ENCODE results near the gene RASSF1. TPM values are rescaled to one million over a fixed set of nuclear protein-coding genes. Genes with fewer than 3 reads are reported as not detected.

Gene RASSF1
- total RNA-seq, 1 experiment from 2014 or later = 29.6 TPM

- TF ChIP-seq JUND (IDR thresholded peaks at IDR 0.05) = no peak
- no peak for TF ChIP-seq MAX (IDR thresholded peaks at IDR 0.05)
- TF ChIP-seq, protein P1, sequence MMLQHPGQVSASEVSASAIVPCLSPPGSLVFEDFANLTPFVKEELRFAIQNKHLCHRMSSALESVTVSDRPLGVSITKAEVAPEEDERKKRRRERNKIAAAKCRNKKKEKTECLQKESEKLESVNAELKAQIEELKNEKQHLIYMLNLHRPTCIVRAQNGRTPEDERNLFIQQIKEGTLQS (IDR thresholded peaks at IDR 0.05) = no peak
- TF ChIP-seq ZFX (IDR thresholded peaks at IDR 0.05) = peak; percentile 13; the same call in 1 of the 2 replicates
- no peak for TF ChIP-seq SP1 (IDR thresholded peaks at IDR 0.05; ENCODE audit: low read depth)
- TF ChIP-seq CBX3 (IDR thresholded peaks at IDR 0.05; ENCODE audit: low read depth) = no peak
- no peak for TF ChIP-seq EZH2phosphoT487 (IDR thresholded peaks at IDR 0.05; ENCODE audit: borderline replicate concordance)
- peak; percentile 91 for TF ChIP-seq YY1 (IDR thresholded peaks at IDR 0.05; ENCODE audit: extremely low read depth, insufficient replicate concordance, low read depth, low read length)
- peak; percentile 56 for TF ChIP-seq POLR2A (IDR thresholded peaks at IDR 0.05; ENCODE audit: borderline replicate concordance, extremely low read depth, insufficient read depth, insufficient read length)
- TF ChIP-seq ZNF274 (IDR thresholded peaks at IDR 0.05; ENCODE audit: low read depth, low read length) = no peak
- no peak for TF ChIP-seq FOSL1 (IDR thresholded peaks at IDR 0.05; ENCODE audit: low read depth)
- TF ChIP-seq ELF1 (IDR thresholded peaks at IDR 0.05; ENCODE audit: borderline replicate concordance, low read depth) = no peak
- TF ChIP-seq SIN3A (IDR thresholded peaks at IDR 0.05; ENCODE audit: low read depth) = no peak
- TF ChIP-seq EGR1 (IDR thresholded peaks at IDR 0.05; ENCODE audit: low read depth) = no peak
- no peak for TF ChIP-seq REST (IDR thresholded peaks at IDR 0.05; ENCODE audit: low read depth)
- peak; percentile 87; the same call in 1 of the 2 replicates for TF ChIP-seq POLR2AphosphoS5 (IDR thresholded peaks at IDR 0.05; ENCODE audit: low read depth, low read length)
- TF ChIP-seq, protein P2, sequence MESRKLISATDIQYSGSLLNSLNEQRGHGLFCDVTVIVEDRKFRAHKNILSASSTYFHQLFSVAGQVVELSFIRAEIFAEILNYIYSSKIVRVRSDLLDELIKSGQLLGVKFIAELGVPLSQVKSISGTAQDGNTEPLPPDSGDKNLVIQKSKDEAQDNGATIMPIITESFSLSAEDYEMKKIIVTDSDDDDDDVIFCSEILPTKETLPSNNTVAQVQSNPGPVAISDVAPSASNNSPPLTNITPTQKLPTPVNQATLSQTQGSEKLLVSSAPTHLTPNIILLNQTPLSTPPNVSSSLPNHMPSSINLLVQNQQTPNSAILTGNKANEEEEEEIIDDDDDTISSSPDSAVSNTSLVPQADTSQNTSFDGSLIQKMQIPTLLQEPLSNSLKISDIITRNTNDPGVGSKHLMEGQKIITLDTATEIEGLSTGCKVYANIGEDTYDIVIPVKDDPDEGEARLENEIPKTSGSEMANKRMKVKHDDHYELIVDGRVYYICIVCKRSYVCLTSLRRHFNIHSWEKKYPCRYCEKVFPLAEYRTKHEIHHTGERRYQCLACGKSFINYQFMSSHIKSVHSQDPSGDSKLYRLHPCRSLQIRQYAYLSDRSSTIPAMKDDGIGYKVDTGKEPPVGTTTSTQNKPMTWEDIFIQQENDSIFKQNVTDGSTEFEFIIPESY (IDR thresholded peaks at IDR 0.05; ENCODE audit: extremely low read depth, insufficient replicate concordance, low read length) = peak; percentile 28
- Histone ChIP-seq H2AFZ (ENCODE audit: low read depth, low read length, poor library complexity, severe bottlenecking) (no peak within 1 kb of the TSS), H3K27me3 (ENCODE audit: insufficient read depth, low read length) (no peaks in the 10 kb centered on the region), H3K9me2 (ENCODE audit: insufficient read depth) (no peaks in the 10 kb centered on the region), H3K27ac (ENCODE audit: low read depth, low read length) (peak within 1 kb of the TSS; percentile 95), H3K9ac (ENCODE audit: low read length) (peak within 1 kb of the TSS; percentile 99), H4K20me1 (ENCODE audit: insufficient read depth) (no peaks in the 10 kb centered on the region), H3K79me2 (ENCODE audit: insufficient read depth, low read length) (peaks cover 42% of the 10 kb centered on the region), H3K36me3 (ENCODE audit: control insufficient read depth in 1 of 2, insufficient read depth in 2 of 2, low read length in 2 of 2) (peaks cover 20 to 34% of the 10 kb centered on the region in 2 experiments), H3K4me3 (replicated peaks in 1 of 2; ENCODE audit: low read depth in 1 of 2, low read length in 2 of 2) (peak within 1 kb of the TSS; percentile 98 to 99), H3K4me1 (ENCODE audit: control insufficient read depth in 1 of 2, insufficient read depth in 2 of 2, low read length in 2 of 2) (peaks cover 11 to 17% of the 10 kb centered on the region in 2 experiments), H3K9me3 (ENCODE audit: control insufficient read depth in 1 of 2, insufficient read depth in 1 of 2, low read depth in 1 of 2, low read length in 2 of 2) (no peaks in the 10 kb centered on the region), H3K4me2 (ENCODE audit: low read length) (peak within 1 kb of the TSS; percentile 85)
- DNase-seq (ENCODE audit: low read depth, low spot score) (peak; percentile 96), ATAC-seq (peak; percentile 94)
- BruUV-seq (replicated peaks) = TSS peak; percentile 99
- ChIA-PET CTCF (interaction anchor here (1.2 to 1.9 kb wide), 6 partner anchors 18 to 66 kb away, joined by 3 to 8 read pairs (median 6); no protein-coding TSS in a partner anchor), RAD21 (ENCODE audit: low non-redundant PET in 1 of 2, low total read pairs in 2 of 2, uncharacterized antibody in 2 of 2, unreplicated experiment in 2 of 2) (interaction anchor here (0.7 to 0.9 kb wide), 2 partner anchors 29 to 98 kb away, joined by 3 to 4 read pairs; no protein-coding TSS in a partner anchor), POLR2A (interaction anchor here (1.0 to 1.8 kb wide), 9 partner anchors 8 to 57 kb away, joined by 3 to 7 read pairs (median 4); partner anchors contain the start of genes GNAI2 and HYAL1)
- intact Hi-C loops (cut with micrococcal nuclease) = no loop called here
These were observed 48.2 kb downstream of the RASSF1 start, which contains the start of gene IFRD2 for GRCh38 chr3:50292159-50293078. Gene IFRD2, minus strand, starts transcription at chr3:50292429. Its CDS starts 155 bp downstream, at chr3:50292274.
